WI38 (cell line): ENCODE measurements around the gene SEMA7A.

Experiments used
- H3K4me3 ChIP-seq: 2 replicates; pipeline ENCODE4 v1.5.1; 2011; ENCODE audit warnings: low read depth, mild to moderate bottlenecking, control low read depth, low read length
- TF ChIP-seq, protein P1 (sequence below): IDR thresholded peaks from 2 replicates; pipeline ENCODE4 v1.5.1; 2012; ENCODE audit warnings: low read depth, mild to moderate bottlenecking, control low read depth, low read length

Gene SEMA7A

DNA sequence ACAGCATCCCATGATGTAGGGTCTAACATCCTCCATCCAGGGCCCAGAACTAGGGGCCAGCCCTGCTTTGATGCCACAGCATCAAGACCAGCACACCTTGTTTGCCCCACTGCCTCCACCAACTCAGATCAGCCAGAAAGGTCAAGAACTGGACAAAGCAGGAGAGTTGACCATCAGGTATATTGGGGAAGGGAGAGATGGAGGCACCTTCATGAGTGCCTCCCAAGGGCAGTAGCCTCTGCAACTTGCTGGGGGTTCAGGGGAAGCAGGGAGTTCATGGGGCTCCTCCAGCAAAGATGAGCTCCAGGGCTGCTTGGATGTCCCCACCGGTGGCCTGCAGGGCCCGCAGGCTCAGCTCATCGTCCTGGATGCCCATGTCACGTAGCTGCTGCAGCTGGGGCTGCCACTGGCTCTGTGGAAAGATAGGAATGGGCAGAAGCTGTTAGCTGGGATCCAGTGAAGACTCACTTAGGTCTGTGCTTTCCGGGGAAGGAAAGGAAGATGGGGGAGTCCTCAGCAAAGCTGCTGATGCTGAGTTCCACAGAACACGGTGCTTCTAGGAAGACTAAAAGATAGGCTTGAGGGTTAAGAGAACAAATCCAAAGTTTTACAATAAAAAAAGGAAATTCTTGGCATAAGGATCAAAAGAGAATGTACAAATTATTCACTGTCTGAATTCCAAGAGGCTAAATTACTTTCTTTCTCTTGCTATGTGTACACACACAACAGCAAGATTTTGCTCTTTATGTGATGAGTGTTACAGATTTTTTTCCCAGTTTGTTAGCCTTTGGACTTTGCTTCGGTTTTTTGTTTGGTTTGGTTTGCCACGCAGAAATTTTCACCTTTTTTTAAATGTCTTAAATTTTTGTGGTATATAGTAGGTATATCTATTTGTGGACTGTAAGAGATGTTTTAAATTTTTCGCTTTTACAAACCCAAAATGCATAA lies 12.3 kb upstream of the SEMA7A start:
- H3K4me3 ChIP-seq, result no peak overlapping the region
- TF ChIP-seq, protein P1, sequence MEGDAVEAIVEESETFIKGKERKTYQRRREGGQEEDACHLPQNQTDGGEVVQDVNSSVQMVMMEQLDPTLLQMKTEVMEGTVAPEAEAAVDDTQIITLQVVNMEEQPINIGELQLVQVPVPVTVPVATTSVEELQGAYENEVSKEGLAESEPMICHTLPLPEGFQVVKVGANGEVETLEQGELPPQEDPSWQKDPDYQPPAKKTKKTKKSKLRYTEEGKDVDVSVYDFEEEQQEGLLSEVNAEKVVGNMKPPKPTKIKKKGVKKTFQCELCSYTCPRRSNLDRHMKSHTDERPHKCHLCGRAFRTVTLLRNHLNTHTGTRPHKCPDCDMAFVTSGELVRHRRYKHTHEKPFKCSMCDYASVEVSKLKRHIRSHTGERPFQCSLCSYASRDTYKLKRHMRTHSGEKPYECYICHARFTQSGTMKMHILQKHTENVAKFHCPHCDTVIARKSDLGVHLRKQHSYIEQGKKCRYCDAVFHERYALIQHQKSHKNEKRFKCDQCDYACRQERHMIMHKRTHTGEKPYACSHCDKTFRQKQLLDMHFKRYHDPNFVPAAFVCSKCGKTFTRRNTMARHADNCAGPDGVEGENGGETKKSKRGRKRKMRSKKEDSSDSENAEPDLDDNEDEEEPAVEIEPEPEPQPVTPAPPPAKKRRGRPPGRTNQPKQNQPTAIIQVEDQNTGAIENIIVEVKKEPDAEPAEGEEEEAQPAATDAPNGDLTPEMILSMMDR, result no peak

DNA sequence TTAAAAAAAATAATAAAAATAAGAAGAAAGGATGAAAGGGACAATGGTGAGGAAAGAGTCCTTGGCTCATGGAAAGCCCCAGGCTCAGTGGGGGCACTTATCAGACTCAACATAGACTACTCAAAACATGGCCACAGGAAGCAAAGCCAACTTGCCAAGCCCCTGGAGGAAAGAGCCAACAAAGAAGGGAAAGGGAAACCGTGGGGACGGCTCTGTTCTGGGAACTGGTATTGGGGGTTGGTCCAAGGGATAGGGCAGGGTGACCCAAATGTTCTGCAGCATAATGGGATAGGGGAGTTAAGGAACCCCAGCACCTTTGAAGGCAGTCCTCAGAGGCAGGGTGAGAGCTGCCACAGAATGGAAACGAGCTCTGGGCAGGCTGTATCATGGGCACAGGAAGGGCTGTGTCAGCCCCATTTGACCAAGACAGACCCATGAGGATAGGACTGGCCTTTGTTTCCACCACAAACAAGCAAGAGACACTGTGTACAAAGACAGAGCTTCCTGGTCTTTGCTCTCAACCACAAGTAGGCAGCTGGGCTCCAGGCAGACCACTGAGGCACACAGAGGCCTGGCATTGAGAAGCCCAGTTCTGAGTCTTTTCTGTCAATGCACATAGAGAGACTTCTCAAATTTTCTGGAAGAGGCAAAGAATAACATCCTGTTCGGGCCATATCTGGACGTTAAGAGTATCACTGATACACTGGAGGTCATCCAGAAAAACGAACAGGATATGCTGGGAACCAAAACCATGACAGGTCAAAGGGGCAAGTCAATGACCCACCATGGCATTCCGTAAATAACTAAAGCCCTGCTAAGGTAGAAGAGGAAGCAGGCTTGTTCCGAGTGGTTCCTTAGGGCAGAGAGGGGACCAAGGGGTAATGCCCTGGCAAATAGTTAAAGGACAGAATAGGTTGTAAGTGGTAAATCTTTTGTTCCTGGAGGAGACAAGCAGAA lies 10.6 kb upstream of the SEMA7A start:
- H3K4me3 ChIP-seq, result no peak overlapping the region
- TF ChIP-seq, protein P1, result no peak

DNA sequence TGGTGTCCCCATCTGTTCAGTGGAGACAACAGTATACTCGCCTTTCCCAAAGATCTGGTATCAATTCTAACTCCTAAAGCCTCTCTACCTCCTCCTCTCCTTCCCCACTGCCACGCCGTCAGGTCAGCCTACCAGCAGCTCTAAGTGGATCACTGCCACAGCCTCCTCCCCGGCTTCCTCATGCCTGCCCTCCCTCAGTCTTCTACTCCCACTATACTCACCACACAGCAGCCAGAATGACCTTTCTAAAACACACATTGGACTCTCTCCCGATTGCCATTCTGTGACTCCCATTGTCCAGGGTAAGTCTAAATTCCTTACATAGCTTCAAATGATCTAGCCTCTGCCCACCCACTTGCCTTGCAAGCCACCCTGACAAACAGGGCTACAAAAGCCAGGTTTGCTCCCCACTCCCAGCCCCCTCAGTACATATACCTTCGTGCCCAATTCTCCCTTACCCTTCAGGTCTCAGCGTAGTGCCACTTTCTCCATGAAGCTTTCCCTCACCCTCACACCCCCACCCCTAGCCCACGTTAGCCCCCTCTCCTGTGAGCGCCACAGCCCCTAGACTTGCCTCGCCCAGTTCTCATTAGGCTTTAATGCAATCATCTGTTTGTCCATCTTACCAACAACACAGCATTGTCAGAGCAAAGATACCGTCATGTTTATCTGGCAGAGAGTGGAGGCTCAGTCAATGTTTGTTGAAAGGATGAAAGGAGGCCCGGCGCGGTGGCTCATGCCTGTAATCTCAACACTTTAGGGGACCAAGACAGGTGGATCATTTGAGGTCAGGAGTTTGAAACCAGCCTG lies 9.5 kb upstream of the SEMA7A start:
- TF ChIP-seq, protein P1, result no peak
- H3K4me3 ChIP-seq, result no peak overlapping the region

DNA sequence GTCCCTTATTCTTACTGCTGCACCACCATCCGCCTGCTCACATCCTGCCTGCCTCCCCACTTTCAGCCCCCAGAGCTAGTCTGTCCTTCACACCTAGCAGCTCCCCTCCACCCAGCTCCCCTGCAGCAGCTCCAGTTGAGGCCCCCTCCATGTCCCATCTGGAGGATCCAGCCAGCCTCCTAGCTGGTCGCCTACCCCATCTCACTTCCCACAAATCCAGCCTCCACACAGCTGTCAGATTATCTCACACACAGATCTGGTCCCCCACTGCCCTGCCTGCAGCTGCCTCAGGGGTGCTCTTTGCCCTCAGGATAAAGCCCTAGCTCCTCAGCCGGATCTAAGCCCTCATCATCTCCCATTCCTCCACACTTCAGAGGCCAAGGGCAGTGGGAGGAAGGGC lies 8.8 kb upstream of the SEMA7A start:
- TF ChIP-seq, protein P1, result no peak

DNA sequence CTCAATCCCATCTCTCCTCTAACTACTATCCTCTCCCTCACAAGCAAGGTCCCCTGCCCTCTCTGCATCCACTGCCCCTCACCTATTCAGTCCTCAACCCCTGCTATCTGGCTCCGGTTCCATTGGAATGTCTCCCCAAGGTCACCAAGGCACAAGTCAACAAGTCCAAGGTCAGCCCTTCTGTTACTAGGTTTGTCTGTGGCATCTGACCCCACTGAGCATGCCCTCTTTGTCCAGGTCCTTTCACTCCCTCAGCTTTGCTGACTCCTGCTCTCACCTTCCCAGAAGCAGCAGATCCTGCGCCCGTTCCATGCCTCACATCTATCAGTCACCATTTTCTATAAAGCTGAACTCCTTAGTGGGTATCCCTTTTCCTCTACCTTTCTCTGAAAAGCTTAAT lies 8.3 kb upstream of the SEMA7A start:
- TF ChIP-seq, protein P1, result no peak
- H3K4me3 ChIP-seq, result no peak overlapping the region

More for the DNA sequence above, 8.8 kb upstream of the SEMA7A start:
- H3K4me3 ChIP-seq, result no peak overlapping the region

DNA sequence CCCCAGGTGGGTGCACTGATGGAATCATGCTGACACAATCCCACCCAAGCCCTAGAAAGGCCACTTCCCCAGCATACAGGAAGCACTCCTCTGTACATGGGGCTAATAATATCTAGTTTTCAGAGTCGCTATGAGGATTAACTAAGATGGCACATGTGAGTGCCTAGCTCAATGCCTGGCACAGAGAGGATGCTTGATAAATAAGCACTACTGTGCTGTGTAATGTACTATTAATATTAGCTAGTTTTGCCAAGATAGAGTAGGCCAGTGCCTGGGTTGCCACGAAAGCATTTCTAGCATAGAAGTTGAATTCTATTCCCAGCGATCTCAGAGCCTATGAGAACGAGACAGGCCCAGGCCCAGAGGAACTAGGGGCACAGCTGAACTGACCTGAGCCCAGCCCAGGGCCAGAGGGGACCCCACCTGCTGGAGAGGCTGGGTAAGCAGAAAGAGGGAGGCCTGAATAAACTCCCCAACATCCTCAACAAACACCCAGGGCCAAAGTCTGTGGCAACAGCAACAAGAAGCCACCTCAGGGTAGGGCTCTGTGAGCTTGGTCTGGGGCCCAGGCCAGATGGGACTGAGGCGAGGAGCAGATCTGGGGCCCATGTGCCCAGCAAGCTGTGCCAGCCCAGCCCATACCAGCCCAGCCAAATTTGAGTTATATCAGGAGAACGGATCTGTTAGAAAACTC lies 7.6 kb upstream of the SEMA7A start:
- no peak overlapping the region for H3K4me3 ChIP-seq
- TF ChIP-seq, protein P1, result no peak
